Gastroesophageal sphincter (tissue), 3 donors: Measurements from ENCODE around the gene TRIM63.

Source experiments
- CTCF ChIP-seq, 4 experiments: fragments of 200-600 bp in 2 of 4; fragments of 450-650 bp in 2 of 4; sonication (generic) in 1 of 4; IDR thresholded peaks; one replicate each; pipeline ENCODE4 v1.5.1; 2017 to 2019; ENCODE audit warnings: antibody characterized with exemption in 4 of 4, mild to moderate bottlenecking in 2 of 4, moderate library complexity in 2 of 4
- EP300 ChIP-seq: sonication (generic); formaldehyde crosslinking; IDR thresholded peaks from one replicate; pipeline ENCODE4 v1.6.1; 2017; ENCODE audit warnings: antibody characterized with exemption, mild to moderate bottlenecking
- POLR2A ChIP-seq, 2 donors: fragments of 450-650 bp; IDR thresholded peaks; one replicate each; pipeline ENCODE4 v1.6.1; 2017; ENCODE audit warnings: antibody characterized with exemption in 2 of 2, mild to moderate bottlenecking in 2 of 2, moderate library complexity in 1 of 2

GRCh38 chr1:26016953-26017545, 50.4 kb downstream of the TRIM63 start:
- no peak for TF ChIP-seq CTCF (IDR thresholded peaks at IDR 0.05)
- no peak for TF ChIP-seq EP300
- TF ChIP-seq POLR2A (IDR thresholded peaks at IDR 0.05): no peak
